K562 (cell line): ENCODE results near the gene TTC33. TPM values are rescaled to one million over a fixed set of nuclear protein-coding genes. Genes with fewer than 3 reads are reported as not detected.
A peak's percentile ranks its signal among the peaks of the same experiment; 100 is the strongest.

ENCODE experiments used
- ATAC-seq: fragments of 200-7000 bp; cut with Tn5 transposase; 3 replicates; pipeline ENCODE4 v1.9.1; 2020; ENCODE audit warnings: moderate library complexity
- BruUV-seq: library from RNA; stranded (reverse); fragments of 400-500 nt; replicated peaks from 2 replicates; lab custom pipeline; 2021; lab: Mats Ljungman, UMichigan
- CTCF ChIA-PET: fragments of 300-600 bp; formaldehyde crosslinking; extraction: SDS; loops from one replicate; lab custom pipeline; 2021; ENCODE audit warnings: low intra/inter-chr PET ratio; lab: Yijun Ruan, JAX
- POLR2A ChIA-PET: fragments of 300-600, 350-650 bp; sonication (Branson Sonifier 250); formaldehyde crosslinking; extraction: SDS; loops from one replicate; lab custom pipeline; 2021; ENCODE audit warnings: antibody characterized with exemption, inconsistent platforms; lab: Yijun Ruan, JAX
- DNase-seq, 4 experiments: peaks; one replicate each; pipeline versions ENCODE4 v3.0.0 to v3.0.0-alpha.2; 2011 to 2018; ENCODE audit warnings: low spot score in 3 of 4, mixed read lengths in 3 of 4; ENCODE audit errors: extremely low read depth in 1 of 4
- FAIRE-seq: peaks from 2 replicates; lab custom pipeline; 2011; peaks lifted over from hg19 to GRCh38; lab: Jason Lieb, UNC
- H2AFZ ChIP-seq: 2 replicates; pipeline ENCODE4 v1.6.0; 2011; ENCODE audit warnings: low read depth, low read length, control low read depth, inconsistent platforms
- H3K27ac ChIP-seq: fragments of 200-600 bp; 3 replicates; pipeline ENCODE4 v1.8.0; 2011; ENCODE audit warnings: low read depth, mild to moderate bottlenecking, control low read depth, inconsistent platforms, low read length, moderate library complexity, mixed read lengths; ENCODE audit errors: extremely low read depth
- H3K27me3 ChIP-seq, 2 experiments: fragments of 300-600 bp in 1 of 2; 2 replicates in 1 of 2; 3 replicates in 1 of 2; pipeline versions ENCODE4 v1.6.0 to v1.8.0; 2011; ENCODE audit warnings: inconsistent platforms in 2 of 2, low read length in 2 of 2, mild to moderate bottlenecking in 1 of 2, mixed read lengths in 1 of 2, moderate library complexity in 1 of 2; ENCODE audit not compliant: control insufficient read depth in 2 of 2, insufficient read depth in 2 of 2
- H3K36me3 ChIP-seq: fragments of 300-600 bp; 3 replicates; pipeline ENCODE4 v1.8.0; 2011; ENCODE audit warnings: mild to moderate bottlenecking, low read length, inconsistent platforms; ENCODE audit not compliant: control insufficient read depth, insufficient read depth
- H3K4me1 ChIP-seq, 2 experiments: fragments of 200-600 bp in 1 of 2; replicated peaks in 1 of 2; 2 replicates in 1 of 2; 3 replicates in 1 of 2; pipeline versions ENCODE4 v1.5.1 to v1.8.0; 2011; ENCODE audit warnings: inconsistent platforms in 2 of 2, low read length in 2 of 2, mild to moderate bottlenecking in 1 of 2, mixed read lengths in 1 of 2, moderate library complexity in 1 of 2; ENCODE audit not compliant: control insufficient read depth in 2 of 2, insufficient read depth in 2 of 2
- H3K4me2 ChIP-seq: 2 replicates; pipeline ENCODE4 v1.6.1; 2011; ENCODE audit warnings: low read length, control low read depth, inconsistent platforms, mixed read lengths; ENCODE audit not compliant: insufficient read depth
- H3K4me3 ChIP-seq: fragments of 200-600 bp; sonication (generic), shearing (Covaris generic); 2 replicates; pipeline ENCODE4 v1.5.1; 2016; ENCODE audit warnings: control low read depth, inconsistent platforms
- H3K79me2 ChIP-seq: fragments of 200-600 bp; 3 replicates; pipeline ENCODE4 v1.8.0; 2011; ENCODE audit warnings: low read length, inconsistent platforms; ENCODE audit not compliant: control insufficient read depth, insufficient read depth
- H3K9ac ChIP-seq, 2 experiments: 2 replicates each; pipeline versions ENCODE4 v1.6.0 to v1.6.1; 2011; ENCODE audit warnings: low read depth in 2 of 2, low read length in 2 of 2, control low read depth in 1 of 2, inconsistent platforms in 1 of 2, mild to moderate bottlenecking in 1 of 2, mixed read lengths in 1 of 2; ENCODE audit not compliant: insufficient read depth in 1 of 2
- H3K9me1 ChIP-seq: one replicate; pipeline ENCODE4 v1.6.0; 2011; ENCODE audit warnings: inconsistent platforms, mild to moderate bottlenecking, low read length, moderate library complexity; ENCODE audit not compliant: control insufficient read depth, insufficient read depth
- H3K9me3 ChIP-seq: replicated peaks from 2 replicates; pipeline ENCODE4 v1.5.1; 2011; ENCODE audit warnings: low read depth, low read length, inconsistent platforms; ENCODE audit not compliant: control insufficient read depth, insufficient read depth
- H4K20me1 ChIP-seq: replicated peaks from 2 replicates; pipeline ENCODE4 v1.6.1; 2011; ENCODE audit warnings: low read length, inconsistent platforms, mixed read lengths; ENCODE audit not compliant: control insufficient read depth, insufficient read depth
- ATF3 ChIP-seq, 2 experiments: fragments of 450-650 bp in 1 of 2; sonication (generic) in 1 of 2; formaldehyde crosslinking in 1 of 2; IDR thresholded peaks in 1 of 2; conservative IDR thresholded peaks in 1 of 2; 2 replicates each; pipeline versions ENCODE4 v1.6.1 to v1.8.1; 2016 to 2023; ENCODE audit warnings: mild to moderate bottlenecking in 2 of 2, moderate library complexity in 2 of 2, inconsistent platforms in 1 of 2, missing genetic modification reagents in 1 of 2
- CEBPB ChIP-seq: fragments of 450-650 bp; IDR thresholded peaks from 2 replicates; pipeline ENCODE4 v1.6.1; 2016; ENCODE audit warnings: missing genetic modification characterization, missing compliant biosample characterization
- CEBPG ChIP-seq, 3 experiments: fragments of 200-800 bp in 1 of 3; sonication (Bioruptor generic) in 1 of 3; sonication (generic) in 1 of 3; formaldehyde crosslinking in 1 of 3; IDR thresholded peaks in 2 of 3; conservative IDR thresholded peaks in 1 of 3; 2 replicates each; pipeline versions ENCODE4 v1.6.1 to v1.8.0; 2016 to 2022; ENCODE audit warnings: missing compliant biosample characterization in 2 of 3, missing genetic modification characterization in 2 of 3, mild to moderate bottlenecking in 1 of 3, missing genetic modification reagents in 1 of 3
- CGGBP1 ChIP-seq: fragments of 250-450 bp; sonication (Bioruptor Pico); IDR thresholded peaks from 2 replicates; pipeline ENCODE4 v1.9.0; 2021; ENCODE audit warnings: mild to moderate bottlenecking
- KDM1A ChIP-seq, 2 experiments: fragments of 450-650 bp; IDR thresholded peaks; 2 replicates each; pipeline ENCODE4 v1.6.1; 2016; ENCODE audit warnings: mild to moderate bottlenecking in 2 of 2
- MEF2D ChIP-seq: conservative IDR thresholded peaks from 2 replicates; pipeline ENCODE4 v1.6.1; 2016; ENCODE audit warnings: low read depth, missing genetic modification characterization, missing compliant biosample characterization
- TRIM24 ChIP-seq, 2 experiments: fragments of 450-650 bp; IDR thresholded peaks; 2 replicates each; pipeline ENCODE4 v1.6.1; 2016
- ZFP1 ChIP-seq: fragments of 450-650 bp; formaldehyde crosslinking; IDR thresholded peaks from 2 replicates; pipeline ENCODE4 v1.4.0; 2020; ENCODE audit warnings: mild to moderate bottlenecking, mixed read lengths
- ZNF696 ChIP-seq: fragments of 250-450 bp; sonication (Bioruptor Pico); conservative IDR thresholded peaks from 2 replicates; pipeline ENCODE4 v1.4.0; 2020; ENCODE audit warnings: mild to moderate bottlenecking, moderate library complexity
- WGBS: fragments of 100-300 bp; shearing (Covaris generic); methylation state at CpG from one replicate; pipeline ENCODE4 v1.1.6; 2016; ENCODE audit warnings: low coverage, mixed read lengths; ENCODE audit not compliant: insufficient coverage; ENCODE audit errors: missing lambda C conversion rate; 5-methylcytosine and 5-hydroxymethylcytosine counted together
- in situ Hi-C: fragments of 300-500 bp; cut with MboI; formaldehyde crosslinking; loops from 4 replicates; pipeline ENCODE4 v1.15.0; 2018; ENCODE audit warnings: inconsistent platforms, mixed read lengths
- intact Hi-C: fragments of 100-400 bp; cut with micrococcal nuclease; formaldehyde crosslinking; loops from 2 replicates; pipeline ENCODE4 v1.14.2; 2022
- polyA plus RNA-seq, 8 experiments: library from polyadenylated mRNA; depleted of rRNA in 4 of 8; stranded (reverse) in 5 of 8; unstranded in 3 of 8; fragments of >200 nt; fragmentation: Nextera tagmentation in 2 of 8; fragmentation: Illumina TruSeq in 1 of 8; extraction: Ambion mirVana in 2 of 8; extraction: Trizol in 1 of 8; gene quantifications; 2 replicates each; pipeline versions ENCODE4 v1.2.1 to v1.2.3, GENCODE V29; 2011 to 2014; ENCODE audit warnings: inconsistent platforms in 1 of 8, missing spikeins in 1 of 8
- total RNA-seq, 7 experiments: library from RNA; depleted of rRNA in 6 of 7; stranded (reverse); fragments of >200 nt in 6 of 7; fragmentation: Illumina TruSeq in 2 of 7; extraction: Trizol in 2 of 7; gene quantifications; 2 replicates each; pipeline versions ENCODE4 v1.2.1 to v1.2.3, GENCODE V29; 2011 to 2021; ENCODE audit warnings: low replicate concordance in 1 of 7

The TTC33 gene
- total and polyA plus RNA-seq, 9 of the 15 experiments (the other 6 are each of a cell fraction or from before 2014, with no cell fraction given), result 11.5 to 24.9 (median 21.1) TPM

- H3K79me2 ChIP-seq, result peaks cover 90% of the 10 kb centered on the region
- no peak overlapping the region for H3K27ac ChIP-seq
- BruUV-seq, result no TSS peak
- no peak for DNase-seq
- no peaks in the 10 kb centered on the region for H3K9me1 ChIP-seq
- H3K9me3 ChIP-seq, result no peaks in the 10 kb centered on the region
- H3K27me3 ChIP-seq, result no peaks in the 10 kb centered on the region
- in situ Hi-C loops (no loop called here), intact Hi-C loops (no loop called here)
- ATAC-seq, result no peak; the same call in 2 of the 3 replicates
- H2AFZ ChIP-seq, result no peak overlapping the region
- H4K20me1 ChIP-seq, result peaks cover 10% of the 10 kb centered on the region
- ChIA-PET CTCF (no interaction called here), POLR2A (interaction anchor here (0.8 to 0.9 kb wide), 2 partner anchors 9 to 53 kb away, joined by 4 read pairs; partner anchors contain the start of gene RPL37)
- peaks cover 6% of the 10 kb centered on the region; the same call in 2 of the 3 replicates for H3K36me3 ChIP-seq
- TF ChIP-seq ZFP1, result peak; percentile 62; the same call in 1 of the 2 replicates
- TF ChIP-seq CGGBP1 (CRISPR knock-in tag), result no peak
- TF ChIP-seq MEF2D (tag), result no peak
- H3K4me1 ChIP-seq, result peaks cover 0 to 3% of the 10 kb centered on the region in 2 experiments; a peak in 1 of 5 replicates
- no peak overlapping the region for H3K4me2 ChIP-seq
- no peak overlapping the region for H3K9ac ChIP-seq
- H3K4me3 ChIP-seq, result no peak overlapping the region
- FAIRE-seq, result no peak
Measured at GRCh38 chr5:40781843-40782409, 26.2 kb upstream of the TTC33 start.

GRCh38 chr5:40780858-40781257 is 25.1 kb upstream of the TTC33 start:
- Histone ChIP-seq H3K27me3 (no peaks in the 10 kb centered on the region), H3K27ac (no peak overlapping the region), H3K4me3 (no peak overlapping the region), H3K79me2 (peaks cover 81% of the 10 kb centered on the region), H3K9me1 (no peaks in the 10 kb centered on the region), H3K36me3 (peaks cover 16% of the 10 kb centered on the region), H4K20me1 (peaks cover 10% of the 10 kb centered on the region), H3K9ac (no peak overlapping the region), H3K4me2 (no peak overlapping the region), H3K9me3 (no peaks in the 10 kb centered on the region), H2AFZ (no peak overlapping the region), H3K4me1 (peaks cover 0 to 3% of the 10 kb centered on the region in 2 experiments; a peak in 1 of 5 replicates)
- no peak for FAIRE-seq
- WGBS, result 79% methylated on average over 3 of the region's 3 CpGs
- in situ Hi-C loops (no loop called here), intact Hi-C loops (no loop called here)
- CTCF ChIA-PET, result no interaction called here
- peak; percentile 24; the same call in 1 of the 2 replicates for TF ChIP-seq CEBPG (CRISPR knock-in tag; IDR thresholded peaks at IDR 0.05)
- peak; percentile 43 to 64; a peak in 3 of 4 replicates for TF ChIP-seq CEBPG (tag; conservative IDR thresholded peaks at IDR 0.05 in 1 of 2, IDR thresholded peaks at IDR 0.05 in 1 of 2)
- TF ChIP-seq TRIM24 (IDR thresholded peaks at IDR 0.05), result peak; percentile 11 to 22; a peak in 1 of 4 replicates
- TF ChIP-seq CEBPB (tag), result peak; percentile 48
- no peak for TF ChIP-seq ZNF696 (CRISPR knock-in tag)
- 0 out of 4 replicates have a peak, but pooled peaks of 1 of the 2 experiments have one; percentile 38 for TF ChIP-seq KDM1A (IDR thresholded peaks at IDR 0.05)
- TF ChIP-seq ATF3 (IDR thresholded peaks at IDR 0.05), result peak; percentile 67
- TF ChIP-seq ATF3 (CRISPR knock-in tag; conservative IDR thresholded peaks at IDR 0.05), result no peak
- no peak for ATAC-seq
- no TSS peak for BruUV-seq
- no peak for DNase-seq
- POLR2A ChIA-PET, result interaction anchor here (1.1 to 1.5 kb wide), 2 partner anchors 10 to 19 kb away, joined by 3 to 4 read pairs; no protein-coding TSS in a partner anchor
